Prostate gland (tissue), 2 donors: ENCODE results near the gene TMEM132D.

ENCODE experiments used
- POLR2A ChIP-seq: fragments of 450-650 bp; IDR thresholded peaks from one replicate; pipeline ENCODE4 v1.6.1; 2016; ENCODE audit warnings: antibody characterized with exemption, mild to moderate bottlenecking
- POLR2AphosphoS5 ChIP-seq: sonication (generic); formaldehyde crosslinking; IDR thresholded peaks from one replicate; pipeline ENCODE4 v1.6.1; 2017; ENCODE audit warnings: antibody characterized with exemption
- TF ChIP-seq, protein P1 (sequence below), 4 experiments: fragments of 200-600 bp in 2 of 4; fragments of 450-650 bp in 2 of 4; sonication (generic) in 2 of 4; IDR thresholded peaks; 1 replicate in 3 of 4; 2 replicates in 1 of 4; pipeline ENCODE4 v1.5.1; 2016 to 2019; ENCODE audit warnings: antibody characterized with exemption in 4 of 4, mild to moderate bottlenecking in 2 of 4, moderate library complexity in 2 of 4

GRCh38 chr12:129372348-129372747 is 531.5 kb downstream of the TMEM132D start:
- TF ChIP-seq, protein P1, sequence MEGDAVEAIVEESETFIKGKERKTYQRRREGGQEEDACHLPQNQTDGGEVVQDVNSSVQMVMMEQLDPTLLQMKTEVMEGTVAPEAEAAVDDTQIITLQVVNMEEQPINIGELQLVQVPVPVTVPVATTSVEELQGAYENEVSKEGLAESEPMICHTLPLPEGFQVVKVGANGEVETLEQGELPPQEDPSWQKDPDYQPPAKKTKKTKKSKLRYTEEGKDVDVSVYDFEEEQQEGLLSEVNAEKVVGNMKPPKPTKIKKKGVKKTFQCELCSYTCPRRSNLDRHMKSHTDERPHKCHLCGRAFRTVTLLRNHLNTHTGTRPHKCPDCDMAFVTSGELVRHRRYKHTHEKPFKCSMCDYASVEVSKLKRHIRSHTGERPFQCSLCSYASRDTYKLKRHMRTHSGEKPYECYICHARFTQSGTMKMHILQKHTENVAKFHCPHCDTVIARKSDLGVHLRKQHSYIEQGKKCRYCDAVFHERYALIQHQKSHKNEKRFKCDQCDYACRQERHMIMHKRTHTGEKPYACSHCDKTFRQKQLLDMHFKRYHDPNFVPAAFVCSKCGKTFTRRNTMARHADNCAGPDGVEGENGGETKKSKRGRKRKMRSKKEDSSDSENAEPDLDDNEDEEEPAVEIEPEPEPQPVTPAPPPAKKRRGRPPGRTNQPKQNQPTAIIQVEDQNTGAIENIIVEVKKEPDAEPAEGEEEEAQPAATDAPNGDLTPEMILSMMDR (IDR thresholded peaks at IDR 0.05) = no peak
- no peak for TF ChIP-seq POLR2AphosphoS5
- no peak for TF ChIP-seq POLR2A
